ENCODE measurements around the gene TMEM120B. TPM values are rescaled to one million over a fixed set of nuclear protein-coding genes. Genes with fewer than 3 reads are reported as not detected.

Gene TMEM120B
- total RNA-seq, 4 donors from 2014 or later: 1.9 to 19.9 (median 4.5) TPM

DNA sequence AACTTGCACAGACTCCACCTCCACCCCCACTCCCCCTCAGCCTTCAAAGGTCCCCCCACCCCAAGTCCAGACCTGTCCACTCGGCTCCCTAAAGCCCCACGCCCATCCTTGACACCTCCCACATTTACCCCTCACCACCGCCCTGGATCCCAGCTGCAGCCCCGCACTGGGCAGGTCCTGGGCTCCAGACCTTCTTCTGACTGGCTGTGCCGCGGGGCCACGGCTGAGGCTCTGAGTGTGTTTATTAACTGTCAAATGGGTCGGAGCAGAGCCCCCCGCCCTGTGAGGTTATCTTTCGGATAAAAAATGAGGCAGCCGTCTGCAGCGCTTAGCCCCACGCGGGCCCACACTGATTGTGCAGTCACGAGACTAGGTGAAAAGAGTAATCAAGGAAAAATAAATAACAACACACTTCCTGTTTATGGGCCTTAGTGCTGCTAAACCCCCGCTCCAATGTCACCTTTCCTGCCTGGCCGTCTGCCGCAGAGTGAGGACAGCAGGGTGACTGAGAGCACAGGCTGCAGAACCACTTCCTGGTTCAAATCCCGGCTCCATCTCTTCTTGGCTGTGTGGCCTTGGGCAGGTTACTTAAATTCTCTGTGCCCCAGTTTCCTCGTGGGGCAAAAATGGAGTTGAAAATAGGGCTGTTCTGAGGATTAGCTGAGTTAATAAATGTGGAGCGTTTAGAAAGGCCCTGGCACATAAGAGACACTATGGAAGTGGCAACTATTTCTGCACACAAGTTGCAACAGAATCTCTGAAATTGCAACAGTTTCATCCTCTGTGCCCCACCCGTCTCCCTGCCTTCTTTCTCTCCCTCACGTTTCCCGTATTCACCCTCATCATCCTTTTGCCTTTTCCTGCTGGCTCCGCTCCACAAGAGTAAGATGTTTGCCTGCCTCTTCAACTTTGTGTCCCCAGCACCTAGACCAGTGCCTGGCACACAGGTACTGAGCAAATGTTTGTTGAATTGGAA, 100.7 kb downstream of the TMEM120B start:
- Histone ChIP-seq H3K27ac (peak overlapping the region; percentile 80 to 86 (median 83)), H3K36me3 (peaks cover 0 to 52% (median 26%) of the 10 kb centered on the region in 4 donors)
- DNase-seq: no peak

DNA sequence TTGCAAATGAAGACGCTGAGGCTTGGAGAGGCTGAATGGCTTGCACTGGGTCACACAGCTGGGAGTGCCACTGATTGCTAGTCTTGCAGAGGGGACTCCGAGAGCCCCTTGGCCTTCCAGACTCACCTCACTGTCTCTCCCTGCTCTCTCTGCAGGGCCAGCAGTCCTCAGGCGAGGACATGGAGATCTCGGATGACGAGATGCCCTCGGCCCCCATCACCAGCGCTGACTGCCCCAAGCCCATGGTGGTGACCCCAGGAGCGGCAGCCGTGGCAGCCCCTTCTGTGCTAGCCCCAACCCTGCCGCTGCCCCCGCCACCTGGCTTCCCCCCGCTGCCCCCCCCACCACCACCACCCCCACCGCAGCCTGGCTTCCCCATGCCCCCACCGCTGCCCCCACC, 101.4 kb downstream of the TMEM120B start:
- 83 to 91% methylated on average over 1 to 10 of the region's 14 CpGs for WGBS, 2 donors (ENCODE audit: low coverage in 1 of 2)
- Histone ChIP-seq H3K4me3 (no peak overlapping the region), H3K27me3 (no peaks in the 10 kb centered on the region), H3K27ac (no peak overlapping the region), H3K36me3 (peaks cover 0 to 49% (median 28%) of the 10 kb centered on the region in 4 donors), H3K9me3 (no peaks in the 10 kb centered on the region), H3K4me1 (peaks cover 27 to 37% (median 33%) of the 10 kb centered on the region in 4 donors)
- no peak for DNase-seq
- intact Hi-C loops (cut with DNase I; ENCODE audit: low total_unique reads) (loop anchor here (2.0 kb wide), 1 partner anchor 19 kb away; no protein-coding TSS in a partner anchor), in situ Hi-C loops (cut with MboI; ENCODE audit: low pct_ligation_motif_present in 1 of 4, low pct_unique_long_range_greater_than_20kb in 1 of 4, low sequenced_read_pairs in 3 of 4) (no loop called here)
- TF ChIP-seq CTCF (IDR thresholded peaks at IDR 0.05): no peak

More for the DNA sequence above, 100.7 kb downstream of the TMEM120B start:
- TF ChIP-seq CTCF (IDR thresholded peaks at IDR 0.05) (no peak), EP300 (IDR thresholded peaks at IDR 0.05; ENCODE audit: low read depth) (no peak), POLR2A (IDR thresholded peaks at IDR 0.05) (no peak), POLR2AphosphoS5 (IDR thresholded peaks at IDR 0.05) (no peak)
- H3K27me3 ChIP-seq: no peaks in the 10 kb centered on the region
- H3K4me3 ChIP-seq: peak overlapping the region in 3 of 4 donors; percentile 50 to 68 (median 51)
- H3K4me1 ChIP-seq: peaks cover 27 to 37% (median 33%) of the 10 kb centered on the region in 4 donors
- in situ Hi-C loops (cut with MboI; ENCODE audit: low pct_ligation_motif_present in 1 of 4, low pct_unique_long_range_greater_than_20kb in 1 of 4, low sequenced_read_pairs in 3 of 4): no loop called here
- intact Hi-C loops (cut with DNase I; ENCODE audit: low total_unique reads): loop anchor here (2.0 kb wide), 1 partner anchor 18 kb away; no protein-coding TSS in a partner anchor
- 39 to 41% methylated on average over 5 to 25 of the region's 25 CpGs for WGBS, 2 donors (ENCODE audit: low coverage in 1 of 2)
- H3K9me3 ChIP-seq: no peaks in the 10 kb centered on the region

DNA sequence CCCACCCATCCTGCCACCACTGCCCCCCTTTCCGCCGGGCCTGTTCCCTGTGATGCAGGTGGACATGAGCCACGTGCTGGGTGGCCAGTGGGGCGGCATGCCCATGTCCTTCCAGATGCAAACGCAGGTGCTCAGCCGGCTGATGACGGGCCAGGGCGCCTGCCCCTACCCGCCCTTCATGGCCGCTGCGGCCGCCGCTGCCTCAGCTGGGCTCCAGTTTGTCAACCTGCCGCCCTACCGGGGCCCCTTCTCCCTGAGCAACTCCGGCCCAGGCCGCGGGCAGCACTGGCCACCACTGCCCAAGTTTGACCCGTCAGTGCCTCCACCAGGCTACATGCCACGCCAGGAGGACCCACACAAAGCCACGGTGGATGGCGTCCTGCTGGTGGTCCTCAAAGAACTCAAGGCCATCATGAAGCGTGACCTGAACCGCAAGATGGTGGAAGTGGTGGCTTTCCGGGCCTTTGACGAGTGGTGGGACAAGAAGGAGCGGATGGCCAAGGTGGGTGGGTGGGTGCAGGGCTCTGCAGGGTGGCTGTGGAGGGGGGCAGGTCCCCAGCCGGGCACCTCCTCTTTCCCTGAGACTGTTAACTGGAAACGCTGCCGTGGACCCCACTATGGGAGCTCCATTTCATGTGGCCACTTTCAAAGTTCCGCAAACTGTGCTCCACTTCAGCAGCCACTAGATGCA, 102.0 kb downstream of the TMEM120B start:
- TF ChIP-seq EP300 (IDR thresholded peaks at IDR 0.05; ENCODE audit: low read depth) (no peak), CTCF (IDR thresholded peaks at IDR 0.05) (no peak), POLR2A (IDR thresholded peaks at IDR 0.05) (no peak), POLR2AphosphoS5 (IDR thresholded peaks at IDR 0.05) (no peak)
- in situ Hi-C loops (cut with MboI; ENCODE audit: low pct_ligation_motif_present in 1 of 4, low pct_unique_long_range_greater_than_20kb in 1 of 4, low sequenced_read_pairs in 3 of 4) (no loop called here), intact Hi-C loops (cut with DNase I; ENCODE audit: low total_unique reads) (no loop called here)
- Histone ChIP-seq H3K9me3 (no peaks in the 10 kb centered on the region), H3K4me1 (peaks cover 27 to 37% (median 33%) of the 10 kb centered on the region in 4 donors), H3K27ac (no peak overlapping the region), H3K4me3 (no peak overlapping the region), H3K27me3 (no peaks in the 10 kb centered on the region), H3K36me3 (peaks cover 0 to 48% (median 30%) of the 10 kb centered on the region in 4 donors)
- WGBS, 2 donors (ENCODE audit: low coverage in 1 of 2): 93% methylated on average over 13 of the region's 31 CpGs; no CpG with 5 or more reads in 1 of the 2 donors
- DNase-seq: no peak

GRCh38 chr12:121815263-121815662, 102.7 kb downstream of the TMEM120B start:
- intact Hi-C loops (cut with DNase I; ENCODE audit: low total_unique reads) (no loop called here), in situ Hi-C loops (cut with MboI; ENCODE audit: low pct_ligation_motif_present in 1 of 4, low pct_unique_long_range_greater_than_20kb in 1 of 4, low sequenced_read_pairs in 3 of 4) (no loop called here)
- TF ChIP-seq POLR2A (IDR thresholded peaks at IDR 0.05): no peak
- TF ChIP-seq POLR2AphosphoS5 (IDR thresholded peaks at IDR 0.05): no peak
- TF ChIP-seq EP300 (IDR thresholded peaks at IDR 0.05; ENCODE audit: low read depth): no peak
- no peak for TF ChIP-seq CTCF (IDR thresholded peaks at IDR 0.05)
- Histone ChIP-seq H3K9me3 (no peaks in the 10 kb centered on the region), H3K27ac (no peak overlapping the region), H3K36me3 (peaks cover 0 to 52% (median 32%) of the 10 kb centered on the region in 4 donors), H3K27me3 (no peaks in the 10 kb centered on the region), H3K4me3 (no peak overlapping the region), H3K4me1 (peaks cover 27 to 37% (median 32%) of the 10 kb centered on the region in 4 donors)
- WGBS, 2 donors (ENCODE audit: low coverage in 1 of 2): 80 to 90% methylated on average over 4 to 8 of the region's 8 CpGs
- no peak for DNase-seq

All from transverse colon (tissue), 4 donors.